Measurements from ENCODE around the gene PRKCH. TPM values are rescaled to one million over a fixed set of nuclear protein-coding genes. Genes with fewer than 3 reads are reported as not detected.

The PRKCH gene
- total and polyA plus RNA-seq, 2 of the 13 experiments (the other 11 are each of a cell fraction or from before 2014, with no cell fraction given), result 0.48 to 1.3 TPM

GRCh38 chr14:61467296-61467695 lies 145.9 kb downstream of the PRKCH start:
- ChIA-PET POLR2A (no interaction called here), CTCF (ENCODE audit: low intra/inter-chr PET ratio, low total read pairs) (no interaction called here)
- in situ Hi-C loops (cut with HindIII; ENCODE audit: extremely low pct_ligation_motif_present, low pct_unique_long_range_greater_than_20kb), result no loop called here
- BruUV-seq (replicated peaks), result no TSS peak
- no peak overlapping the region for H2AFZ ChIP-seq (ENCODE audit: low read length)
- no peak for FAIRE-seq
- H3K4me1 ChIP-seq (ENCODE audit: insufficient read depth, low read length), result peaks cover 44% of the 10 kb centered on the region
- no peak overlapping the region for H3K27ac ChIP-seq (ENCODE audit: extremely low read length, insufficient read depth, low read length)
- H3K27me3 ChIP-seq (ENCODE audit: control insufficient read depth in 1 of 2, insufficient read depth in 2 of 2, low read length in 2 of 2), result no peaks in the 10 kb centered on the region
- intact Hi-C loops (cut with micrococcal nuclease; ENCODE audit: unreplicated experiment), result no loop called here
- H4K20me1 ChIP-seq (ENCODE audit: insufficient read depth, low read length), result no peaks in the 10 kb centered on the region
- 94% methylated on average over 7 of the region's 7 CpGs for WGBS (ENCODE audit: low lambda C conversion rate)
- DNase-seq (ENCODE audit: low spot score), result no peak
- ATAC-seq, result no peak
- no peaks in the 10 kb centered on the region for H3K9me3 ChIP-seq (ENCODE audit: low read length)
- no peak overlapping the region for H3K4me3 ChIP-seq (replicated peaks in 1 of 3; ENCODE audit: insufficient read depth in 1 of 3, low read depth in 2 of 3, low read length in 3 of 3)
- no peak for TF ChIP-seq ZNF33A (CRISPR knock-in tag; IDR thresholded peaks at IDR 0.05; ENCODE audit: borderline replicate concordance)
- no peak for TF ChIP-seq NPAS2 (CRISPR knock-in tag; IDR thresholded peaks at IDR 0.05; ENCODE audit: borderline replicate concordance)
- TF ChIP-seq ZBTB10 (CRISPR knock-in tag; IDR thresholded peaks at IDR 0.05; ENCODE audit: borderline replicate concordance), result no peak
- TF ChIP-seq ATF4 (CRISPR knock-in tag; IDR thresholded peaks at IDR 0.05), result no peak
- no peak for TF ChIP-seq KDM1A (CRISPR knock-in tag; IDR thresholded peaks at IDR 0.05)
- TF ChIP-seq PAX8 (CRISPR knock-in tag; IDR thresholded peaks at IDR 0.05; ENCODE audit: borderline replicate concordance), result no peak
- TF ChIP-seq ZSCAN20 (CRISPR knock-in tag; IDR thresholded peaks at IDR 0.05; ENCODE audit: borderline replicate concordance), result no peak
- TF ChIP-seq TGIF2 (CRISPR knock-in tag; IDR thresholded peaks at IDR 0.05), result no peak
- TF ChIP-seq KAT2B (IDR thresholded peaks at IDR 0.05; ENCODE audit: borderline replicate concordance, low read depth, low read length), result no peak
- TF ChIP-seq TAF1 (CRISPR knock-in tag; IDR thresholded peaks at IDR 0.05), result no peak
- no peak for TF ChIP-seq ZNF672 (CRISPR knock-in tag; IDR thresholded peaks at IDR 0.05)
- TF ChIP-seq ZNF451 (CRISPR knock-in tag; IDR thresholded peaks at IDR 0.05), result no peak
- TF ChIP-seq AFF4 (CRISPR knock-in tag; IDR thresholded peaks at IDR 0.05), result no peak
- no peak overlapping the region for H3K9ac ChIP-seq (ENCODE audit: insufficient read depth, low read depth, low read length)
- no peaks in the 10 kb centered on the region for H3K36me3 ChIP-seq (replicated peaks in 1 of 2; ENCODE audit: control insufficient read depth in 1 of 2, insufficient read depth in 2 of 2, low read length in 2 of 2)
- no peak overlapping the region for H3K4me2 ChIP-seq (ENCODE audit: low read depth, low read length)
- H3K79me2 ChIP-seq (ENCODE audit: insufficient read depth, low read length), result no peaks in the 10 kb centered on the region
